Adrenal gland (tissue), 12 donors: ENCODE data around the gene AFP. TPM values are rescaled to one million over a fixed set of nuclear protein-coding genes. Genes with fewer than 3 reads are reported as not detected.

ENCODE experiments used
- DNase-seq, 7 donors: peaks; one replicate each; pipeline ENCODE4 v3.0.0-alpha.2; 2019 to 2020
- H3K27ac ChIP-seq, 5 donors: fragments of 200-600 bp; sonication (generic) in 4 of 5; 1 replicate in 3 of 5; 2 replicates in 2 of 5; pipeline versions ENCODE4 v1.5.1 to v1.8.0; 2016 to 2020; ENCODE audit warnings: mild to moderate bottlenecking in 1 of 5
- H3K27me3 ChIP-seq: fragments of 200-600 bp; 2 replicates; pipeline ENCODE4 v1.8.0; 2021
- H3K36me3 ChIP-seq, 2 donors: fragments of 200-600 bp; replicated peaks in 1 of 2; 1 replicate in 1 of 2; 2 replicates in 1 of 2; pipeline versions ENCODE4 v1.5.1 to v1.8.0; 2018 to 2022
- H3K4me1 ChIP-seq, 2 donors: fragments of 200-600 bp; replicated peaks in 1 of 2; 1 replicate in 1 of 2; 2 replicates in 1 of 2; pipeline versions ENCODE4 v1.5.1 to v1.8.0; 2018 to 2021
- H3K4me3 ChIP-seq, 4 donors: fragments of 200-600 bp; sonication (generic) in 3 of 4; one replicate each; pipeline ENCODE4 v1.5.1; 2016 to 2018
- H3K9me3 ChIP-seq, 3 donors: fragments of 200-600 bp; sonication (generic) in 1 of 3; replicated peaks in 1 of 3; 1 replicate in 2 of 3; 2 replicates in 1 of 3; pipeline versions ENCODE4 v1.5.1 to v1.8.0; 2016 to 2021
- CTCF ChIP-seq, 6 experiments: fragments of 450-650 bp in 4 of 6; fragments of 200-600 bp in 2 of 6; sonication (generic) in 1 of 6; IDR thresholded peaks; 1 replicate in 5 of 6; 2 replicates in 1 of 6; pipeline versions ENCODE4 v1.5.1 to v1.8.0; 2016 to 2021; ENCODE audit warnings: antibody characterized with exemption in 6 of 6, mild to moderate bottlenecking in 2 of 6, moderate library complexity in 1 of 6
- POLR2A ChIP-seq, 2 donors: fragments of 450-650 bp; IDR thresholded peaks; one replicate each; pipeline ENCODE4 v1.6.1; 2017; ENCODE audit warnings: antibody characterized with exemption in 2 of 2, mild to moderate bottlenecking in 2 of 2, moderate library complexity in 1 of 2
- WGBS, 4 donors: extraction: QIAGEN DNeasy Blood & Tissue Kit in 2 of 4; methylation state at CpG; one replicate each; pipeline versions ENCODE4 v1.1.5 to v1.1.7; 2013 to 2017; 5-methylcytosine and 5-hydroxymethylcytosine counted together
- intact Hi-C, 2 donors: fragments of 100-400 bp; cut with DNase I; formaldehyde crosslinking; loops; one replicate each; pipeline versions ENCODE4 v1.14.1 to v1.15.0; 2022 to 2023
- polyA plus RNA-seq, 3 donors: library from polyadenylated mRNA; stranded (reverse); fragments of 200-250 nt in 2 of 3; fragments of 350-450 nt in 1 of 3; fragmentation: Illumina TruSeq in 1 of 3; extraction: RNeasy Lipid Tissue Mini Kit (QIAGEN cat#74804) in 1 of 3; gene quantifications; one replicate each; pipeline ENCODE4 v1.2.3, GENCODE V29; 2013 to 2014
- total RNA-seq, 9 donors: library from RNA; depleted of rRNA in 4 of 9; stranded (reverse); fragments of >200 nt in 4 of 9; fragments of 120-200 nt in 1 of 9; fragmentation: NEBNext Ultra II Directional in 1 of 9; extraction: Animal tissue kit (Norgen Biotek cat#: 25700) in 1 of 9; gene quantifications; one replicate each; pipeline versions ENCODE4 v1.1.0 to v1.2.4, GENCODE V29; 2013 to 2023
- donor health status: healthy with polysubstance abuse.
- donor health status: Bipolar disorder and iron deficiency.
- donor health status: DM: yes; HTN: yes; CAD: no.
- donor health status: DM: no; HTN: no; CAD: no.
- donor health status: DM: no; HTN: no; CAD: no.
- donor health status: DM: yes; HTN: yes; CAD: no.

The AFP gene
- total and polyA plus RNA-seq, 12 donors: 0.16 to 2.3 (median 1.0) TPM; not detected in 5

- DNase-seq: no peak
- H3K27ac ChIP-seq: no peak overlapping the region
- TF ChIP-seq CTCF (IDR thresholded peaks at IDR 0.05) (no peak), POLR2A (IDR thresholded peaks at IDR 0.05) (no peak)
- H3K36me3 ChIP-seq: no peaks in the 10 kb centered on the region
- no peaks in the 10 kb centered on the region for H3K4me1 ChIP-seq
- intact Hi-C loops: no loop called here
- no peaks in the 10 kb centered on the region for H3K9me3 ChIP-seq
- no peaks in the 10 kb centered on the region for H3K27me3 ChIP-seq
- WGBS, 4 donors: 70 to 78% (median 71%) methylated on average over 2 of the region's 2 CpGs
- no peak overlapping the region for H3K4me3 ChIP-seq
These were observed 69.5 kb downstream of the AFP start for GRCh38 chr4:73505567-73505966.

Other genes with a start within 250 kb of the AFP start
- 10 to 100 TPM; 37.7 to 66.3 (median 52.8) TPM for gene ANKRD17, start 177.4 kb upstream of the AFP start, total RNA-seq
- gene ANKRD17, start 177.4 kb upstream of the AFP start, polyA plus RNA-seq: 10 to 100 TPM; 13.3 to 52.8 (median 14.5) TPM
- gene ALB, start 31.9 kb upstream of the AFP start, total RNA-seq: 10 to 100 TPM in 2 of 9 donors, 1 to 10 TPM in 3, under 1 TPM in 1, not detected in 3; 0.61 to 38.5 (median 4.4) TPM
- gene ALB, start 31.9 kb upstream of the AFP start, polyA plus RNA-seq: 10 to 100 TPM in 1 of 3 donors, 1 to 10 TPM in 2; 3.0 to 15.9 (median 5.6) TPM
- not detected for gene AFM, start 45.5 kb downstream of the AFP start, total RNA-seq
- not detected for gene AFM, start 45.5 kb downstream of the AFP start, polyA plus RNA-seq
- under 1 TPM in 1 of 9 donors, not detected in 8; 0.23 TPM for gene RASSF6, start 184.2 kb downstream of the AFP start, total RNA-seq
- gene RASSF6, start 184.2 kb downstream of the AFP start, polyA plus RNA-seq: under 1 TPM; 0.07 to 0.18 (median 0.08) TPM